Hematopoietic multipotent progenitor cell treated with erythropoietin and hydrocortisone succinate and interleukin-3 and kit ligand, for 17 days (in vitro differentiated cells): Measurements from ENCODE around the gene ATP2B3.

Experiments used
- DNase-seq: peaks from one replicate; pipeline ENCODE4 v3.0.0-alpha.2; 2015; ENCODE audit warnings: low spot score

ATP2B3 gene

GRCh38 chrX:153488231-153488914, 29.1 kb upstream of the ATP2B3 start:
- no peak for DNase-seq

- DNase-seq = no peak
These were observed 27.1 kb upstream of the ATP2B3 start for GRCh38 chrX:153490217-153490930.

GRCh38 chrX:153491351-153491914, 26.0 kb upstream of the ATP2B3 start:
- no peak for DNase-seq

- no peak for DNase-seq
These were observed 25.5 kb upstream of the ATP2B3 start for GRCh38 chrX:153491918-153492317.

- DNase-seq = no peak
These were observed 24.9 kb upstream of the ATP2B3 start for GRCh38 chrX:153492543-153492942.

GRCh38 chrX:153493085-153493484, 24.4 kb upstream of the ATP2B3 start:
- no peak for DNase-seq

GRCh38 chrX:153494061-153494460, 23.4 kb upstream of the ATP2B3 start:
- no peak for DNase-seq

GRCh38 chrX:153494541-153495361, 22.7 kb upstream of the ATP2B3 start, which contains the start of gene BGN:
TSS of gene BGN (plus strand) at chrX:153494980. CDS start at chrX:153504632, 9,652 bp downstream.
- no peak for DNase-seq

- DNase-seq = no peak
These were observed 22.1 kb upstream of the ATP2B3 start for GRCh38 chrX:153495362-153495751.

- DNase-seq = no peak
These were observed 21.4 kb upstream of the ATP2B3 start for GRCh38 chrX:153495903-153496589.

- no peak for DNase-seq
These were observed 20.9 kb upstream of the ATP2B3 start for GRCh38 chrX:153496590-153496959.

GRCh38 chrX:153498453-153498852, 19.0 kb upstream of the ATP2B3 start:
- DNase-seq = no peak

- no peak for DNase-seq
These were observed 18.1 kb upstream of the ATP2B3 start for GRCh38 chrX:153499341-153499740.

GRCh38 chrX:153499876-153500275, 17.6 kb upstream of the ATP2B3 start:
- no peak for DNase-seq

GRCh38 chrX:153500676-153501280, 16.7 kb upstream of the ATP2B3 start:
- no peak for DNase-seq

GRCh38 chrX:153501530-153501929, 15.9 kb upstream of the ATP2B3 start:
- no peak for DNase-seq

GRCh38 chrX:153502131-153502530, 15.3 kb upstream of the ATP2B3 start:
- no peak for DNase-seq

GRCh38 chrX:153502796-153503195, 14.6 kb upstream of the ATP2B3 start:
- DNase-seq = no peak

GRCh38 chrX:153504445-153505016, 12.9 kb upstream of the ATP2B3 start:
- DNase-seq = no peak

GRCh38 chrX:153505361-153505760, 12.1 kb upstream of the ATP2B3 start:
- DNase-seq = no peak
